NCI-H2171 (cell line): ENCODE data around the gene DHRS4L2.

Experiments used
- DNase-seq: peaks from one replicate; lab custom pipeline; 2025; lab: John Stamatoyannopoulos, UW

DHRS4L2 gene

DNA sequence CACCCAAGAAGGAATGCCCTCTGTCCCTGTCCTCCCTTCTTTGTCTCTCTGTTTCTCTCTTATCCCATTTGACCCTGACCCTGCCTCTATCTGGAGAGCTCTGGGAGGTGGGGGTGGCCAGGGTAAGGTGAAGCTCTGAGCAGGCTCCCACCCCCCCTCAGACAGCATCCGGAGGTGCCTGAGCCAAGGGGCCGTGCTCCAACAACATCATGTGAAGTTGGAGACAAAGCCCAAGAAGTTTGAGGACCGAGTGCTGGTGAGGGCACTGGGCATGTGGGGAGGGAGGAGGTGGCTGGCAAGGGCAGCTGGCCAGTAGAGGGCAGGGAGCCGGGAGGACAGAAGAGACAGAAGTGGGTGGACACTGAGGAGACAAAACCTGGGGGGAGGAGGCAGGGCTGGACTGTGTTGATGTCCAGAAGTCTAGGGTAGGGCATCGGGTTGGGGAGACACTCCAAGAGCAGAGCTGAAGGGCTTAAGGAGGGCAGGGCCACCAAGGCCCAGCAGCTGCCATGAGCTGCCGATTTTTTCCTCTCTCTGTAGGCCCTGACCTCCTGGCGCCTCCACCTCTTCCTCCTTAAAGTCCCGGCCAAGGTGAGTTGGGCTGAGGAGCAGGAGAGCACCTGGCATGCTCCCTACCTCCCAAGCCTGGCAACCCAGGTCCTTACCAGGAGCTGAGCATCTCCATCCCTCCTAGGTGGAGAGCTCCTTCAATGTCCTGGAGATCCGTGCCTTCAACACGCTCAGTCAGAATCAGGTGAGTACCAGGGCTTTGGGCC lies 65.0 kb downstream of the DHRS4L2 start:
- no peak for DNase-seq

DNA sequence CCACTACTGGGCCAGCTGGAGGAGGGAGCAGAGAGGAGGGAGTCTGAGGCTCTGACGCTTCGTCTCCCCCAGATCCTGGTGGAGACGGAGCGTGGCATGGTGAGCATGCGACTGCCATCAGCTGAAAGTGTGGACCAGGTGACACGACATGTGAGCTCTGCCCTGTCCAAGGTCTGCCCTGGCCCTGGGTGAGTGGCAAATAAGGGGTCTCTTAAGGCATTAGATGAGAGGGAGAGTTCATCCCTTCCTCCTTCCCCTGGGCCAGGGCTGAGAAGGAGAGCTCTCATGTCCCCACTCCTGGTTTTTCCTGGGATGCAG lies 65.6 kb downstream of the DHRS4L2 start:
- DNase-seq = no peak

DNA sequence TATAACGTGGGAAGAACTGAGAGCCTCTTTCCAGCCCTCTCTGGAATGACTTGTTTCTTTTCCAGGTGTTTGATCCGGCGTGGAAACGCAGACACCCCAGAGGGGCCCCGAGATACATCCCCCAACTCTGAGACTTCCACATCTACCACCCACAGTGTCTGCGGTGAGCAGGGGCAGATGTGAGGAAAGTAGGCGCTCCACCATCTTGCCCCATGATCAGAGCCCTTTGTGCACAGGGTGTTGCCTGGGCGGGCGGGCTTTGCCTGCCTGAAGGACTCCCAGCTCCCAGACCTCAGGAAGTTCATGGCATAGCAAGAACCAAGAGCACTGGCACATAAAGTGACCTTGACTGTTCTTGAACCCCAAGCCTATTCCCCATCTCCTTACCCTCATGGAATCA lies 65.9 kb downstream of the DHRS4L2 start:
- DNase-seq = no peak
